Stromal cell of bone marrow (primary cell): ENCODE data around the gene TNS2.
A peak's percentile ranks its signal among the peaks of the same experiment; 100 is the strongest.
"Not testable (repeated sequence)": the region's sequence is repeated elsewhere in the genome, so short reads cannot be mapped to it uniquely, and the experiment has no call there.

Experiments used
- DNase-seq: peaks from one replicate; pipeline ENCODE4 v3.0.0-alpha.2; 2012; ENCODE audit warnings: low read depth

Gene TNS2, protein sequence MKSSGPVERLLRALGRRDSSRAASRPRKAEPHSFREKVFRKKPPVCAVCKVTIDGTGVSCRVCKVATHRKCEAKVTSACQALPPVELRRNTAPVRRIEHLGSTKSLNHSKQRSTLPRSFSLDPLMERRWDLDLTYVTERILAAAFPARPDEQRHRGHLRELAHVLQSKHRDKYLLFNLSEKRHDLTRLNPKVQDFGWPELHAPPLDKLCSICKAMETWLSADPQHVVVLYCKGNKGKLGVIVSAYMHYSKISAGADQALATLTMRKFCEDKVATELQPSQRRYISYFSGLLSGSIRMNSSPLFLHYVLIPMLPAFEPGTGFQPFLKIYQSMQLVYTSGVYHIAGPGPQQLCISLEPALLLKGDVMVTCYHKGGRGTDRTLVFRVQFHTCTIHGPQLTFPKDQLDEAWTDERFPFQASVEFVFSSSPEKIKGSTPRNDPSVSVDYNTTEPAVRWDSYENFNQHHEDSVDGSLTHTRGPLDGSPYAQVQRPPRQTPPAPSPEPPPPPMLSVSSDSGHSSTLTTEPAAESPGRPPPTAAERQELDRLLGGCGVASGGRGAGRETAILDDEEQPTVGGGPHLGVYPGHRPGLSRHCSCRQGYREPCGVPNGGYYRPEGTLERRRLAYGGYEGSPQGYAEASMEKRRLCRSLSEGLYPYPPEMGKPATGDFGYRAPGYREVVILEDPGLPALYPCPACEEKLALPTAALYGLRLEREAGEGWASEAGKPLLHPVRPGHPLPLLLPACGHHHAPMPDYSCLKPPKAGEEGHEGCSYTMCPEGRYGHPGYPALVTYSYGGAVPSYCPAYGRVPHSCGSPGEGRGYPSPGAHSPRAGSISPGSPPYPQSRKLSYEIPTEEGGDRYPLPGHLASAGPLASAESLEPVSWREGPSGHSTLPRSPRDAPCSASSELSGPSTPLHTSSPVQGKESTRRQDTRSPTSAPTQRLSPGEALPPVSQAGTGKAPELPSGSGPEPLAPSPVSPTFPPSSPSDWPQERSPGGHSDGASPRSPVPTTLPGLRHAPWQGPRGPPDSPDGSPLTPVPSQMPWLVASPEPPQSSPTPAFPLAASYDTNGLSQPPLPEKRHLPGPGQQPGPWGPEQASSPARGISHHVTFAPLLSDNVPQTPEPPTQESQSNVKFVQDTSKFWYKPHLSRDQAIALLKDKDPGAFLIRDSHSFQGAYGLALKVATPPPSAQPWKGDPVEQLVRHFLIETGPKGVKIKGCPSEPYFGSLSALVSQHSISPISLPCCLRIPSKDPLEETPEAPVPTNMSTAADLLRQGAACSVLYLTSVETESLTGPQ (N-terminal part only)

DNA sequence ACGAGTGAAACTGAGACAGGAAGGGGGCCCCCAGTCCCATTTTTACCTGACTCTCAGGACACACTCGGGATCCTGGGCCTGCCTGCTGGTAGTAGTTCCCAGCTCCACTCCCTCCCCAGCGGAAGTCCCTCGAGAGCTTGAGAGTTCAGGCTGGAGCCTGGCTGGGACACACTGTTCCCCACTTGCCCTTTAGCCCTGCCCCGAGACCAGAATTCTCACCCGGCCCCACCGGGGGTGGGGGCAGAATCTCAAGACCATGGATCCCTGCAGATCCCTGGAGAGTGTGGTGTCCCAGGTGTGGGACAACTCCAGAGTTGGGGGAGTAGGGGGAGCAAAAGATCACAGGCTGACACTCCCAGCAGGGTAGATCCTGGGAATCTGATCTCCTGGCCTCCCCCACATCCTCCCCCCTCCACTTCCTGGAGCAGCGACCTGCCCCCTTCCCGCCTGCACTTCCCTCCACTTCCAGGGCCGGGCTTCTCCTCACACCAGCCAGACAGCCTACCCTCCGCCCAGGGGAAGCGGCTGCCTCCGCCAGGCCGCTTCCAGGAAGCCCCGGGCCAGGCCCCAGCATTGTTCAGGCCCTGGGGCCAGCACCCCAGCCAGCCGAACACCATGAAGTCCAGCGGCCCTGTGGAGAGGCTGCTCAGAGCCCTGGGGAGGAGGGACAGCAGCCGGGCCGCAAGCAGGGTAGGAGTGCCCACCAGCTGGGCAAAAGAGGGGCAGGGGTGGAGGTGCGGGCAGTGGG, at the start of gene TNS2:
TNS2 (plus strand) TSS at position 495 of the 748 bp plus-strand sequence; CDS start at position 616, 121 bp downstream.
- no peak for DNase-seq

DNA sequence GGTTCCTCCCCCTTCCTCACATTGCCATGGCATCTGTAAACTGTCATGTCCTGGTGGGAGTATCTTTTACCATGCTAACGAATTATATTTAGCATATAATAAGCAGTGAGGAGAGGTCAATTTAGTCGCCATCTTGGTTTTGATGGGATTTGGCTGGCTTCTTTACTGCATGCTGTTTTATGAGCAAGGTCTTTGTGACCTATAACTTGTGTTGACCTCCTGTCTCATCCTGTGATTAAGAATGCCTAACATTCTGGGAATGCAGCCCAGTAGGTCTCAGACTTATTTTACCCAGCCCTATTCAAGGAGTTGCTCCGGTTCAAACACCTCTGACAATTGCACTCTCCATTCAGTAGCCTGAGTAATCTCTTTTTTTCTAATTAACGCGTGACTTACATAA, 45.7 kb upstream of the TNS2 start:
- DNase-seq = no peak

DNA sequence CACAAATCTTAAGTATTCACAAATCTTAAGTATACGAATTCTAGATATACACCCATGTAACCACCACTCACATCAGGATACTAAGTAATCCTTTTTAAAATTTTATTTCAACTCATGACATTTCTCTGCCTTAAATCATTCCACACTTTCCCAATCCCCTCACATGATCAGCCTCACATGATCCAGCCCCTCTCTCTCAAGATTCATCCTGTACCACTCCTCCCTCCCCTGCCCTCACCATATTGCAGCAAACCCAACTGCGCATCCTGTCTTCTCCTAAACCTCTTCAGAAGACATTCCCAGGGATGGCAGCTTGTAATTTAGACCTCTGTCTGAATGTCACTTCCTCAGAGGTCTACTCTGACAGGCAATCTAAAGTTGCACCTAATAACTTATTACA, 45.3 kb upstream of the TNS2 start:
- no peak for DNase-seq

DNA sequence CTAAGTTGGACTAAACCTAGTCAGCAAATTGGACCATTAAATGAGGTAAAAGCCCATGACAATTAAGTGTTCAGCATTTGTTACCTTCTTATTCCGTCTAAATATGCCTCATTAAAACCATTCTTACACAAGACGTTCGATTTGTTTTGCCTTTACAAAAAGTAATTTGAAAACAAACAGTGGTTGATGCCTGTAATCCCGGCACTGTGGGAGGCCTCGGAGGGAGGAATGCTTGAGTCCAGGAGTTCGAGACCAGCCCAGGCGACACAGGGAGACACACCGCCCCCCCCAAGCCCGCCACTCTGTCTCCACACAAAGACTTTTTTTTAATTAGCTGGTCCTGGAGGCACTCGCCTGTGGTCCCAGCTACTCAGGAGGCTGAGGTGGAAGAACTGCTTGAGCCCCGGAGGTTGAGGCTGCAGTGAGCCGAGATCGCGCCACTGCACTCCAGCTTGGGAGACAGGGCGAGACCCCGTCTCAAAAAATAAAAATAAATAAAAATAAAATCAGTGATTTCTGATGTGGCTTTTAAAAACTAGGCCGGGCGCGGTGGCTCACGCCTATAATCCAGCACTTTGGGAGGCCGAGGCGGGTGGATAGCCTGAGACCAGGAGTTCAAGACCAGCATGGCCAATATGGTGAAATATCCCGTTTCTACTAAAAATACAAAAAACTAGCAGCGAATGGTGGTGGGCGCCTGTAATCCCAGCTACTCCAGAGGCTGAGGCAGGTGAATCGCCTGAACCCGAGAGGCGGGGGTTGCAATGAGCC, 44.5 kb upstream of the TNS2 start:
- DNase-seq = no peak

DNA sequence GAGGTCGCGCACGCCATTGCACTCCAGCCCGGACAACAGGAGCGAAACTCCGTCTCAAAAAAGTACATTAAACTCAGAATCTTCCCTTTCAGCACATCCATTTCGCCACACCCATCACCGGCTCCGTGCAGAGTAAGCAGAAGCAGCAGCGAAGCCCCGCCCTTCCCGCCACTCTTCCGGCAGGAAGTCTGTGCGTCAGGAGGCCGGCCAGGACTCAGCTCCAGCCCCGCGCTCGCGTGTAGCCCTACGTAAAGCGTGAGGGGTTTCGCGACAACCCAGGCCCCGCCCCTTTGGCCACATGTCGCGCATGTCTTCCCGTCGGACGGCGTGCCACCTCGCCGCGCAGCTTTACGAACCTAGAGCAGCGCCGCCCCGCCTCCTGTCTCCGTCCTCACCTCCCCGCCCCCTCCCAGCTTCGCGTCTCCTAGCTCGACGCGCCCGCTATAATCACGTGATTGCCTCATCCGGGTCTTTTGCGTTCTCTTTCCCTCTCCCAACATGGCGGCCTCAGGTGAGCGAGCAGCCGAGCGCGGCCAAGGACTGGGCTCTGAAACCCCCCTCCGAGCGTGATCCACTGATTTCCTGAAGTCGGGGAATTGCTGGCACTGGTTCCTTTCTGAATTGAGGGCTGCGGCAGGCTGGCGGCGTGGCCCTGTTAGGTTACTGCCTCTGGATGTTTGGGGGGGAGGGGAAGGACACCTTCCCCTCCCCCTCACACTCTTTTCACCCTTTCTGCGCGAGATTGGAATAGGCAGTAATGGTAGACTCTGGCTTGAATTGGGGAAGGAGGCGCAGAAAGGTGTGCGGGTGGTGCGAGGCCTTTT, 43.7 kb upstream of the TNS2 start, which contains the start of gene EIF4B:
EIF4B (plus strand) TSS at position 471 of the 824 bp plus-strand sequence; CDS start at position 499, 28 bp downstream.
- peak; percentile 98 for DNase-seq

DNA sequence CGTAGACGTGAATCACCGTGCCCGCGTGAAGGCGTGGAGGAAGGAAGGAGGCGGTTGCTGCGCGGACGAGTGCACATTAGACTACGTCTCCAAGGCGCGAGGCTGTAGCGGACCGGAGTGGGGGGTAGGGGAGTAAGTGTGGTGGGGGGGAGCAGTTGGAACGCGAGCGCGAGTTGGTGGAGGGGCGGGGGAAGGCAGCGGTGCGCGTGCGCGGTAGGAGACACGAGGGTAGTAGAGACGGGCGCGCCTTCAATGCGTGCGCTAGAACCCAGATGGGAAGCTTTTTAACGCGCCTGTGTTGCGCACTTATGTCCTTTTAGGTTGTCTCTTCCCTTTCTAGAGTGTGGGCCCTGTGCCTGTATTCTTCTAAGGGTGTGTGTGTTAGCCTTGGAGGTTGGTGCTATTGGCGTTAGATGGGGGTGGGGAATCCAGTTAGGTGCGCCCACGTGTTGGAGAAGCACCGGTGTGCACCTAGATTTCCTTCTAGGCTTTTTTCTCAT, 43.0 kb upstream of the TNS2 start:
- no peak for DNase-seq

DNA sequence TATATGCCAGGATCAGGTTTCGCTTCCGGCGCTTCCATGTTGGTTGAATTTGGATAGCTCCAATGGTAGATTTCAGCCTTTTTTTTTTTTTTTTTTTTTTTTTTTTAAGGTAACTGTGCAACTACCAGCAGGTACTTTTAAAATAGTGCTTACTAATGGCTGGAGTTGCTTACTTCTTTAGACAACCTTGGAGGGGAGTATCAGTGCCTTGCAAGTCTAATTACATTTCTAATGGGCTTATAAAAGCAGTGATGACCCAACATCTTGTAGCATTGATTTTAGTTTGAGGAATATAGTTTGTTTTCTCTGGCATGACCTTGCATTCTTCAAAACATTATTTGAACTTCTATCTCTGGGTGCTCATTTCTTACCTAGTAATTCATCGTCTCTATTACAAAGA, 42.5 kb upstream of the TNS2 start:
- DNase-seq = no peak

DNA sequence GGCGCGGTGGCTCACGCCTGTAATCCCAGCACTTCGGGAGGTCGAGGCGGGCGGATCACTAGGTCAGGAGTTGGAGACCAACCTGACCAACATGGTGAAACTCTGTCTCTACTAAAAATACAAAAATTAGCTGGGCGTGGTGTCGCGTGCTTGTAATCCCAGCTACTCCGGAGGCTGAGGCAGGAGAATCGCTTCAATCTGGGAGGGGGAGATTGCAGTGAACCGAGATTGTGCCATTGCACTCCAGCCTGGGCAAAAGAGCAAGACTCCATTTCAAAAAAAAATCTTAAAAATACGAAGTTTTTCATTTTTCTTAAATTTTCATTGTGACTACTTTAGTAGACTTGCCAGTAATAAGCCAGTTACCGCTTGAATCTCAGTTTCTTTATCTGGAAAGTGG, 41.1 kb upstream of the TNS2 start:
- DNase-seq = not testable (repeated sequence)

DNA sequence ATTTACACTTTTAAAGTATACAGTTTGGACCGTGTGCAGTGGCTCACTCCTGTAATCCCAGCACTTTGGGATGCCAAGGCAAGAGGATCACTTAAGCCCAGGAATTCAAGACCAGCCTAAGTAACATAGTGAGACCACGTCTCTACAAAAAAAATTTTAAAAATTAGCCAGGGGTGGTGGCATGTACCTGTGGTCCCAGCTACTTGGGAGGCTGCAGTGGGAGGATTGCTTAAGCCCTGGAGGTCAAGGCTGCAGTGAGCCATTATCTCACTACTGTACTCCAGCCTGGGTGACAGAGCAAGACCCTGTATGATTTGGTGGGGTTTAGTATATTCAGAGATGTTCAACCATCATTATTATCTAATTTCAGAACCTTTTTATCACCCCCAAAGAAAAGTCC, 38.9 kb upstream of the TNS2 start:
- DNase-seq = no peak

DNA sequence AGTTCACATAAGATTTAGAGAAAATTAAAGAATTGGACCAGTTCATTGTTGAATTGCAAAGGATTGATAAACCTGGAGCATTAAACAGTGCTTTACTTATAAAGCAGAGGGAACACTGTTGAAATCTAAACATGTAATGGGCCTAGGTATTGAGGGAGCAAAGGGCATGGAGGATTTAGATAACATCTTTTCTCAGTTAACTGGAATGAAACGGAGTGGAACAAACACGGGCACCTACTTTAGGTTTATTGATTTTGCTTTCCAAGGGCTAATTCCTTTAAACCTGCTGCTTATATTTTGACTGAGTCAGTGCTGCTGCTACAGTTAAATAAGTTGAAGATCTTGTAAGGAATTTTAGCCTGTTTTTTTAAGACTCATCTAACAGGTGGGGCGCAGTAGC, 38.0 kb upstream of the TNS2 start:
- no peak for DNase-seq

DNA sequence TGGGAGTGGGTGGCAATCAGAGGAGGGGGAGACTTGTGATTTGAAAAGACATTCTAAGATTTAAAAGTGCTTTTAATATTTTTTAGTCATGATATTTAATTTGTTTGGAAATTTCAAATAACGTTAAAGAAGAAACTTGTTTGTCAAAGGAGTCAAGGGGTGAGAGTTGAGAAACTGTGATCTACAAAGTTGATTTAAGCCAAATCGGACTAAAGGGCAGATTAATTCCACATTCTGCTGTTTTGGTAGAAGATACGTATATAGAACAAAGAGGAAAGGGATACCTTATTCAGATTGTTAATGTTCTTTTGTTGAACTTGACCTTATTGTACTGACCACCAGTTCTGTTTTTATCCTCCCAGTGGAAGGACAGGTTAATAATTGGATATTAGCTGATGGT, 36.9 kb upstream of the TNS2 start:
- DNase-seq = no peak

DNA sequence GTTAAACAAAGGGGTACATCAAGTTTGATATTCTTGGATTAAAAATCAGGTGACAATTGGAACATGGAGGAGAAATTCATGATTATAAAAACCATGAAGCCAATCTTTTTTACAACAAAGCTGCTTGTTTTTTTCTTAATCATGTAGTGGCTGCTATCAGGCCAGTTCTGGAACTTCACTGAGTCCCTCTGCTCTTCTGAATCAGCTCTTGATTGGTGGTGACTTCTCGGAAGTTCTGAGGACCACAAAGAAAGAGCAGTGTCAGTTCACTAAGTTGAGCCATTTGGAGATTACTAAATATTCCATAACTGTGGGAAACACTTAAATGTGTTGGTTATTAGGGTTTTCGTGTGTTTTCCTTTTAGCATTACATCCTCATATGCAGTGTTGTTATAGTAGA, 35.2 kb upstream of the TNS2 start:
- no peak for DNase-seq

DNA sequence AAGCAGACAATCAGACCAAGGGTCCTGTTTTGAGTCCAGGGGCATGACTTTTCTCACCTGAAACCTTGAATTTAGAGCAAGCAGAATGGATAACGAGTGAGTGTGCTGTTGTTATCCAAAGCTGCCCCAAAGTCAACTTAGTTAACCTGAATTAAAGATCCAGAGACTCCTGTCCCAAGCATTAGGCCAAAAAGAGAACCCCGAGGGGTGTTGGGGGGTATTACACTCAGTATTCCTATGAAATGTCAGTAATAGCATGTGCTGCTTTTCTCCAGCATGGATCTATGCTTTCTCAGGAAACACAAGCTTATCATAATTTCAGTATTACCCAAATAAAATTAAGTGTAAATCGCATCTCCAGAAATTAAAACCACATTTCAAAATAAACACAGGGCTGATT, 24.6 kb upstream of the TNS2 start:
- DNase-seq = no peak

DNA sequence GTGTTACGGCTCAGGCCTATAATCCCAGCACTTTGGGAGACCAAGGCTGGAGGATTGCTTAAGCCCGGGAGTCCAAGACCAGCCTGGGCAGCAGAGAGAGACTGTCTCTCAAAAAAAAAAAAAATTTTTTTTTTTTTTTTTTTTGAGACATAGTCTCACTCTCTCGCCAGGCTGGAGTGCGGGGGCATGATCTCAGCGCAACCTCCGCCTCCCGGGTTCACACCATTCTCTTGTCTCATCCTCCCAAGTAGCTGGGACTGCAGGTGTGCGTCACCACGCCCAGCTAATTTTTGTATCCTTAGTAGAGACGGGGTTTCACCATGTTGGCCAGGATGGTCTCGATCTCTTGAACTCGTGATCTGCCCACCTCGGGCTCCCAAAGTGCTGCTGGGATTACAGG, 22.9 kb upstream of the TNS2 start:
- DNase-seq = not testable (repeated sequence)

DNA sequence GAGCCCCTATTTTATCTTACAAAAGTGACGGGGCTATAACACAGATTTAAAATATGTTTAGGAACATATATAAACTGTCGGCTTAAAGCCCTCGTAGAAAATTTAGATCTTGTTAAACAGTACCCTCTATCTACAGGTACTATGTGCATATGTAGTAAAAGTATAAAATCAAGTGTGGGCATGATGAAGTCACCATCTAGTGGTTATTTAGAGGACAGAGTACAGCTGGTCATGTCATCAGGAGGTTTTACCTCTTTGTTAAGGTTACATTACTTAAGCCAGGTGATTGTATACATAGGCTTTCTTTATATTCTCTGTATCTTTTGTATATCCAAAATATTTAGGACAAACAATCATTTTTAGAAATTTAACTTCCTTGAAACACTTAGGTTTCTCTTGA, 18.2 kb upstream of the TNS2 start:
- no peak for DNase-seq

DNA sequence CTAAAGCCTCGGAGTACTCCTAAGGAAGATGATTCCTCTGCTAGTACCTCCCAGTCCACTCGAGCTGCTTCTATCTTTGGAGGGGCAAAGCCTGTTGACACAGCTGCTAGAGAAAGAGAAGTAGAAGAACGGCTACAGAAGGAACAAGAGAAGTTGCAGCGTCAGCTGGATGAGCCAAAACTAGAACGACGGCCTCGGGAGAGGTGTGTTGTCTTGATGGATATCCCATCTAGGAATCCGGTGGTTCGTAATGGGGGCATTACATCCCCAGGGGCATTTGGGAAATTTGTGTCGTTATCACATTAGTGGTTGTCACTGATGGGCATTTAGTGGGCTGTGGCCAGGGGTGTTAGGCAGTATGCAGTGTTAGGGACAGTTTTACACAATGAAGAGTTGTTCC, 16.0 kb upstream of the TNS2 start:
- DNase-seq = not testable (repeated sequence)

DNA sequence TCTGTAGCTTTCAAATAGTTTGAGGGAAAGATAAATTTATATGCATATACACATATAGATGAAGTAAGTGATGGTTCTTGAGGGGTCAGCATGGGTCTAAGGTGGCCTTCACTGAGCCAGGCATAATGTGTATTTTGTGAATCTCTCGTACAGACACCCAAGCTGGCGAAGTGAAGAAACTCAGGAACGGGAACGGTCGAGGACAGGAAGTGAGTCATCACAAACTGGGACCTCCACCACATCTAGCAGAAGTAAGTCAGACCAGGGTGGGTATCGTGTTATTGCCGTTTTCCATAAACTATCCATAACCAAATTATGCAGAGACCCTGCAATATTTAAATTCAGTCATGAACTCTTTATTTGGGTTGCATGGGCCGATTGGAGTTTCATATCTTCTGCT, 15.4 kb upstream of the TNS2 start:
- no peak for DNase-seq

DNA sequence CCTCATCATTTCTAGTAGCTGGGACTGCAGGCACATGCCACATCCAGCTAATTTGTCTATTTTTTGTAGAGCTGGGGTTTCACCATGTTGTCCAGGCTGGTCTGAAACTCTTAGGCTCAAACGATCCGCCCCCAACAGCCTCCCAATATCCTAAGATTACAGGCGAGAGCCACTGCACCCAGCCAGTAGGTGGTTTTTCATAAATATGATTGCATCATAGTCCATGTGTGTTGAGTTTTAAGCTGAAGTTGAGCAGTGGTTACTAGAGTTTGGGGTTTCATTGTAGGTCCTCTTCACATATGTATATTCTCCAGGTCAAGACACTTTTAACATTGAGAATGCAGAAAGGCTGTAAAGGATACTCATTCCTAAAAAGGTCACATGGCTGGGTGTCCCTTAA, 13.1 kb upstream of the TNS2 start:
- DNase-seq = no peak

DNA sequence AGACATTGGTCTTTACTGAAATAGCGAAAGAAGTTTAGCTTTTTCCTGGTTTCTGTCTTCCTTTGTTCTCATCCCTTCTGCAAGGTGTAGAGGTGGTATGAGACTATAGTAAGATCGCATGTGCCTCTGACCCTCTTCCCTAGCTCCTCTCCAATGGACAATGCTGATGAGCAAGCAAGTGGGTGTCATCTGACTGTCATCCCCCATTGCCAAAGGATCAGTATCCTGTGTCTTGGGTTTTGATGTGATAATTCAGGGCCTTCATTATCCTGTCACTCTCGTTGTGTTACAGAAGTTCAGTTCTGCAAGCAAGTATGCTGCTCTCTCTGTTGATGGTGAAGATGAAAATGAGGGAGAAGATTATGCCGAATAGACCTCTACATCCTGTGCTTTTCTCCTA, 10.0 kb upstream of the TNS2 start:
- no peak for DNase-seq
